HG03066 (cell line): ENCODE results near the gene PEAK3.

Source experiments
- ATAC-seq: cut with Tn5 transposase; IDR thresholded peaks from one replicate; pipeline ENCODE4 v1.9.1; 2021; ENCODE audit warnings: low read depth; ENCODE audit not compliant: unreplicated experiment

PEAK3 gene

GRCh38 chr19:2252797-2253105, 29.2 kb downstream of the PEAK3 start:
- no peak for ATAC-seq

- no peak for ATAC-seq
These were observed 29.7 kb downstream of the PEAK3 start for GRCh38 chr19:2252055-2252796.

GRCh38 chr19:2251106-2252054, 30.6 kb downstream of the PEAK3 start:
- ATAC-seq, result no peak

GRCh38 chr19:2250766-2251105, 31.2 kb downstream of the PEAK3 start:
- ATAC-seq, result no peak

GRCh38 chr19:2249880-2250765, 31.9 kb downstream of the PEAK3 start:
- ATAC-seq, result no peak

GRCh38 chr19:2249010-2249866, 32.7 kb downstream of the PEAK3 start, which contains the start of gene AMH:
Gene AMH, plus strand, starts transcription at chr19:2249323. Its CDS starts 10 bp downstream, at chr19:2249333.
- no peak for ATAC-seq

- no peak for ATAC-seq
These were observed 33.6 kb downstream of the PEAK3 start for GRCh38 chr19:2248136-2249009.

- no peak for ATAC-seq
These were observed 34.4 kb downstream of the PEAK3 start for GRCh38 chr19:2247433-2248101.

GRCh38 chr19:2246801-2247361, 35.1 kb downstream of the PEAK3 start:
- no peak for ATAC-seq

- no peak for ATAC-seq
These were observed 35.9 kb downstream of the PEAK3 start for GRCh38 chr19:2246014-2246620.

- ATAC-seq, result no peak
These were observed 36.7 kb downstream of the PEAK3 start for GRCh38 chr19:2245273-2245672.

- no peak for ATAC-seq
These were observed 37.5 kb downstream of the PEAK3 start for GRCh38 chr19:2244486-2244885.

GRCh38 chr19:2244125-2244411, 37.9 kb downstream of the PEAK3 start:
- no peak for ATAC-seq

GRCh38 chr19:2243274-2244124, 38.5 kb downstream of the PEAK3 start:
- no peak for ATAC-seq

- no peak for ATAC-seq
These were observed 39.2 kb downstream of the PEAK3 start for GRCh38 chr19:2242816-2243215.

- no peak for ATAC-seq
These were observed 39.9 kb downstream of the PEAK3 start for GRCh38 chr19:2242092-2242537.
